WTC11 (cell line): ENCODE measurements around the gene AUP1. TPM values are rescaled to one million over a fixed set of nuclear protein-coding genes. Genes with fewer than 3 reads are reported as not detected.

Source experiments
- ATAC-seq: fragments of 200-7000 bp; cut with Tn5 transposase; 2 replicates; pipeline ENCODE4 v1.10.0; 2021; ENCODE audit warnings: mild to moderate bottlenecking, moderate library complexity
- CTCF ChIA-PET: fragments of 300-600 bp; sonication (Branson Sonifier 250); formaldehyde crosslinking; loops from one replicate; lab custom pipeline; 2021; ENCODE audit warnings: antibody characterized with exemption; lab: Charles Lee
- POLR2A ChIA-PET: fragments of 350-600 bp; sonication (Branson Sonifier 250); formaldehyde crosslinking; loops from one replicate; lab custom pipeline; 2021; ENCODE audit warnings: antibody characterized with exemption; lab: Charles Lee
- DNase-seq: peaks from one replicate; pipeline ENCODE4 v3.0.0; 2021; ENCODE audit warnings: low spot score
- H3K27ac Mint-ChIP-seq: 2 replicates; pipeline ENCODE4 v1.8.0; 2021; ENCODE audit warnings: mixed read lengths
- H3K27me3 Mint-ChIP-seq: 2 replicates; pipeline ENCODE4 v1.8.0; 2021; ENCODE audit warnings: low read depth, mild to moderate bottlenecking, moderate library complexity, mixed read lengths
- H3K36me3 Mint-ChIP-seq: 2 replicates; pipeline ENCODE4 v1.8.0; 2021; ENCODE audit warnings: mixed read lengths
- H3K4me1 Mint-ChIP-seq: 2 replicates; pipeline ENCODE4 v1.8.0; 2022; ENCODE audit warnings: mixed read lengths
- H3K4me3 Mint-ChIP-seq: 2 replicates; pipeline ENCODE4 v1.8.0; 2021; ENCODE audit warnings: mild to moderate bottlenecking, moderate library complexity, mixed read lengths
- H3K9me3 Mint-ChIP-seq: 2 replicates; pipeline ENCODE4 v1.8.0; 2021; ENCODE audit warnings: mixed read lengths
- MYBL2 ChIP-seq: sonication (generic); formaldehyde crosslinking; IDR thresholded peaks from 2 replicates; pipeline ENCODE4 v1.8.1; 2023; ENCODE audit warnings: mild to moderate bottlenecking, moderate library complexity, missing genetic modification reagents
- NFATC4 ChIP-seq: fragments of 250-450 bp; sonication (Bioruptor Pico); IDR thresholded peaks from 2 replicates; pipeline ENCODE4 v1.9.0; 2021; ENCODE audit warnings: mild to moderate bottlenecking
- NFYB ChIP-seq: sonication (generic); formaldehyde crosslinking; conservative IDR thresholded peaks from 2 replicates; pipeline ENCODE4 v1.8.0; 2022; ENCODE audit warnings: low read depth, missing genetic modification reagents
- PRDM15 ChIP-seq: sonication (generic); formaldehyde crosslinking; IDR thresholded peaks from 2 replicates; pipeline ENCODE4 v1.8.0; 2022; ENCODE audit warnings: missing genetic modification reagents
- PRRX2 ChIP-seq: fragments of 250-450 bp; sonication (Bioruptor Pico); IDR thresholded peaks from 2 replicates; pipeline ENCODE4 v1.8.0; 2021; ENCODE audit warnings: mild to moderate bottlenecking
- USF2 ChIP-seq: sonication (generic); formaldehyde crosslinking; IDR thresholded peaks from 2 replicates; pipeline ENCODE4 v1.8.1; 2023; ENCODE audit warnings: mild to moderate bottlenecking, missing genetic modification reagents, moderate library complexity
- ZBTB21 ChIP-seq: sonication (generic); formaldehyde crosslinking; IDR thresholded peaks from 2 replicates; pipeline ENCODE4 v1.8.1; 2023; ENCODE audit warnings: mild to moderate bottlenecking, missing genetic modification reagents, borderline replicate concordance
- ZBTB43 ChIP-seq: sonication (generic); formaldehyde crosslinking; IDR thresholded peaks from 2 replicates; pipeline ENCODE4 v1.8.1; 2023; ENCODE audit warnings: mild to moderate bottlenecking, missing genetic modification reagents
- ZNF219 ChIP-seq: sonication (generic); formaldehyde crosslinking; IDR thresholded peaks from 2 replicates; pipeline ENCODE4 v1.8.0; 2023; ENCODE audit warnings: missing genetic modification reagents, mild to moderate bottlenecking, borderline replicate concordance
- ZNF232 ChIP-seq: sonication (generic); formaldehyde crosslinking; IDR thresholded peaks from 2 replicates; pipeline ENCODE4 v1.8.0; 2022; ENCODE audit warnings: mild to moderate bottlenecking, missing genetic modification reagents
- total RNA-seq: library from RNA; stranded (reverse); gene quantifications from 3 replicates; pipeline ENCODE4 v1.2.3, GENCODE V29; 2021
- TF ChIP-seq, protein P1 (sequence below): sonication (generic); formaldehyde crosslinking; IDR thresholded peaks from 2 replicates; pipeline ENCODE4 v1.8.1; 2022; ENCODE audit warnings: mild to moderate bottlenecking, missing genetic modification reagents, moderate library complexity, borderline replicate concordance
- TF ChIP-seq, protein P2 (sequence below): sonication (generic); formaldehyde crosslinking; IDR thresholded peaks from 2 replicates; pipeline ENCODE4 v1.8.0; 2023; ENCODE audit warnings: mild to moderate bottlenecking, missing genetic modification reagents
- TF ChIP-seq, protein P3 (sequence below): sonication (generic); formaldehyde crosslinking; IDR thresholded peaks from 2 replicates; pipeline ENCODE4 v1.8.1; 2022; ENCODE audit warnings: low read depth, mild to moderate bottlenecking, moderate library complexity, missing genetic modification reagents, borderline replicate concordance

Gene AUP1
- total RNA-seq, 1 experiment from 2014 or later: 84.9 TPM

DNA sequence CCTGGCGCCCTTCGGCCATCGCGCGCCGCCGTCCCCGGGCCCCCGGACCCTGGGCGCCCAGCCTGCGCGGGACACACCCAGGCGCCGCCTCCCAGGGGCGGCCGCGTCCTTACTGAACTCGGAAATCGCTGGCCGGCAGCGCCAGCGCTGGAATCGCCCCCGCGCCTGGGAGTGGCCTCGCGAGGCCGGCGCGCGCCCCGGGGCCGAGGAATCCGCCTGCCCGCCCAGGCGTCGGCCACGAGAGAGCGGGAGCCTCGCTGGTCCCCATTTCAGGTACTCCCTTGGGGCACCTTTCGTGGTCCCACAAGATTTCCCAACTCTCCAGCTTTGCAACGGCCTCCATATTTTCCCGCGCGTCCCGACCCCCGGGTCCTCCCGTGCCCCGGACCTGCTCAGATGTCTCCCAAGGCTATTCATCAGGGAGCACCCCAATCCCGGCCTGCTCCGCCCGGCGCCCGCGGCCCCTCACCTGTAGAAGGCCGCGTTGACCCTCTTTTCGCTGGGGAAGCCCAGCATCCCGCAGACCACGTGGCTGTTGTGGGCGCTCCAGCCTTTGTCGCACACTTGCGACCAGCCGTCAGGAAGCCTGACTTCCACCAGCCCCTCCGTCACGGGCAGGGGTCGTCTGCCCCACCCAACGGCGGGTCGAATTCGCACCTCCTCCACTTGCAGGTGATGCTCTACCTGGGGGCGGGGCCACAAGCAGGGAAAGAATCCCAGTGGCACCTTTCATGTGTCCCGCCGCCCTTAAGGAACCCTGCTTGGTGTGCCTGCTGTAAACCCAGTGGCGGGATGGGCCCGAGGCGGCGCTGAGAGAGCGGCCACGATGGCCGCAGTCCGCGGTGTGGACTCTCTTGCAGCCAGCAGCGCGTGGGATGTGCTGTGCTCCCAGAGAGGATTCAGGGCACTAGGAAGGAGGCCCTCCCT is 19.7 kb upstream of the AUP1 start (continued):
- TF ChIP-seq, protein P1, sequence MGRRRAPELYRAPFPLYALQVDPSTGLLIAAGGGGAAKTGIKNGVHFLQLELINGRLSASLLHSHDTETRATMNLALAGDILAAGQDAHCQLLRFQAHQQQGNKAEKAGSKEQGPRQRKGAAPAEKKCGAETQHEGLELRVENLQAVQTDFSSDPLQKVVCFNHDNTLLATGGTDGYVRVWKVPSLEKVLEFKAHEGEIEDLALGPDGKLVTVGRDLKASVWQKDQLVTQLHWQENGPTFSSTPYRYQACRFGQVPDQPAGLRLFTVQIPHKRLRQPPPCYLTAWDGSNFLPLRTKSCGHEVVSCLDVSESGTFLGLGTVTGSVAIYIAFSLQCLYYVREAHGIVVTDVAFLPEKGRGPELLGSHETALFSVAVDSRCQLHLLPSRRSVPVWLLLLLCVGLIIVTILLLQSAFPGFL: no peak
- TF ChIP-seq PRRX2 (no peak), ZNF219 (CRISPR knock-in tag) (no peak), ZBTB21 (CRISPR knock-in tag) (peak; percentile 78), ZBTB43 (CRISPR knock-in tag) (no peak), ZNF232 (CRISPR knock-in tag) (peak; percentile 43; the same call in 1 of the 2 replicates)

DNA sequence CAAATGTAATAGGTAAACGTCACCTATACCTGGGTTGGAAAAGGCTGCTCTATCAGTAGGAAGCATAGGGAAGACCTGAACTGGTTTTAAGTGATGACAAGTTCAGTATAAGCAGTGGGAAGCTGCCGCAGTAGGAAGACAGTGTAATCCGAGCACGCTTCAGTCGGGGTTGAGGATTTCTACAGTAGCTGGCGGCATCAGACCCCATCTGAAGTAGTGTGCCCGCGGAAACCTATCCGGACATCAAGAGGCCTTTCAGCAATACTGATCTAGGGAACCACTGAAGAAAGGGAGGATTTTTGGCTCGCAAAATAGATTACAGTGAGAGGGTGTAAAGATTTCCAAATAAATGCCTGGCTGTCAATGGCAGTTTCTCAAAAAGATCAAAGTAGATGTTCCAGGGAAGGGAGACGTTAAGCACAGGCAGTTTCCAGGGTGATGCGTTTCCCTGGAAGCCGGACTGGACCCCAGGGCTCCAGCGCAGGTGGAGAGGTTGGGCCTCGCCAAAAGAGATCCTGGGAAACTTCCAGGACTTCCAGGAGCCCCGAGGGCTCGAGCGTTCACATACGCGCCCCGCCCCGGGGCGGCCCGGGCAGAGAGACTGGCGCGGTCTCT is 18.9 kb upstream of the AUP1 start:
- Mint-ChIP-seq H3K4me3 (peak overlapping the region; percentile 86), H3K27me3 (peaks cover 71% of the 10 kb centered on the region), H3K4me1 (peaks cover 30% of the 10 kb centered on the region), H3K9me3 (no peaks in the 10 kb centered on the region), H3K27ac (peak overlapping the region; percentile 30; the same call in 1 of the 2 replicates), H3K36me3 (peaks cover 2% of the 10 kb centered on the region; the same call in 1 of the 2 replicates)
- CTCF ChIA-PET: interaction anchor here (0.7 to 1.3 kb wide), 4 partner anchors 26 to 65 kb away, joined by 3 to 4 read pairs (median 3); partner anchors contain the start of gene TTC31
- POLR2A ChIA-PET: no interaction called here
- DNase-seq (no peak), ATAC-seq (peak; percentile 14; the same call in 1 of the 2 replicates)
- peak; percentile 88 for TF ChIP-seq PRDM15 (CRISPR knock-in tag)
- TF ChIP-seq, protein P2, sequence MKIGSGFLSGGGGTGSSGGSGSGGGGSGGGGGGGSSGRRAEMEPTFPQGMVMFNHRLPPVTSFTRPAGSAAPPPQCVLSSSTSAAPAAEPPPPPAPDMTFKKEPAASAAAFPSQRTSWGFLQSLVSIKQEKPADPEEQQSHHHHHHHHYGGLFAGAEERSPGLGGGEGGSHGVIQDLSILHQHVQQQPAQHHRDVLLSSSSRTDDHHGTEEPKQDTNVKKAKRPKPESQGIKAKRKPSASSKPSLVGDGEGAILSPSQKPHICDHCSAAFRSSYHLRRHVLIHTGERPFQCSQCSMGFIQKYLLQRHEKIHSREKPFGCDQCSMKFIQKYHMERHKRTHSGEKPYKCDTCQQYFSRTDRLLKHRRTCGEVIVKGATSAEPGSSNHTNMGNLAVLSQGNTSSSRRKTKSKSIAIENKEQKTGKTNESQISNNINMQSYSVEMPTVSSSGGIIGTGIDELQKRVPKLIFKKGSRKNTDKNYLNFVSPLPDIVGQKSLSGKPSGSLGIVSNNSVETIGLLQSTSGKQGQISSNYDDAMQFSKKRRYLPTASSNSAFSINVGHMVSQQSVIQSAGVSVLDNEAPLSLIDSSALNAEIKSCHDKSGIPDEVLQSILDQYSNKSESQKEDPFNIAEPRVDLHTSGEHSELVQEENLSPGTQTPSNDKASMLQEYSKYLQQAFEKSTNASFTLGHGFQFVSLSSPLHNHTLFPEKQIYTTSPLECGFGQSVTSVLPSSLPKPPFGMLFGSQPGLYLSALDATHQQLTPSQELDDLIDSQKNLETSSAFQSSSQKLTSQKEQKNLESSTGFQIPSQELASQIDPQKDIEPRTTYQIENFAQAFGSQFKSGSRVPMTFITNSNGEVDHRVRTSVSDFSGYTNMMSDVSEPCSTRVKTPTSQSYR: no peak

DNA sequence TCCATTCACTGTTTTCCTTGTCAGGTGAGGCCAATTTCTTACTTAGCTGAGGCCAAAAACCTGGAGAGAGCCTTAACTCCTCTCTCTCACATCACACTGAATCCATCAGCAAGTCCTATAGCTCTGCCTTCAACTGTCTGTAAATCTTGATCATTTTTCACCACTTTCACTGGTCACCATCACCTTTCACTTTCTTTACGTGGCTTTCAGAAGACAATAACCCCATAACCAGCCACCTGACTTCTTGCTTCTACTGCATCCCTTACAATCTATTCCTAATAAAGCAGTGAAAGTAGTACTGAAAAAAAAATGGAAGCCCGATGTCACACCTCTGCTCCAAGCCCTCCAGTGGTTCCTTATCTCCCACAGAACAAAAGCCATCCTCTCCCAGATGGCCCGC is 16.5 kb upstream of the AUP1 start:
- H3K4me3 Mint-ChIP-seq: no peak overlapping the region
- no peaks in the 10 kb centered on the region for H3K9me3 Mint-ChIP-seq
- peaks cover 19% of the 10 kb centered on the region for H3K4me1 Mint-ChIP-seq
- H3K27ac Mint-ChIP-seq: no peak overlapping the region
- H3K27me3 Mint-ChIP-seq: peaks cover 50% of the 10 kb centered on the region
- ATAC-seq: no peak
- POLR2A ChIA-PET: no interaction called here
- CTCF ChIA-PET: no interaction called here
- peaks cover 2% of the 10 kb centered on the region; the same call in 1 of the 2 replicates for H3K36me3 Mint-ChIP-seq
- no peak for DNase-seq
- no peak for TF ChIP-seq NFATC4 (CRISPR knock-in tag)
- no peak for TF ChIP-seq MYBL2 (CRISPR knock-in tag)
- no peak for TF ChIP-seq NFYB (CRISPR knock-in tag)
- no peak for TF ChIP-seq USF2 (CRISPR knock-in tag)
- TF ChIP-seq, protein P3, sequence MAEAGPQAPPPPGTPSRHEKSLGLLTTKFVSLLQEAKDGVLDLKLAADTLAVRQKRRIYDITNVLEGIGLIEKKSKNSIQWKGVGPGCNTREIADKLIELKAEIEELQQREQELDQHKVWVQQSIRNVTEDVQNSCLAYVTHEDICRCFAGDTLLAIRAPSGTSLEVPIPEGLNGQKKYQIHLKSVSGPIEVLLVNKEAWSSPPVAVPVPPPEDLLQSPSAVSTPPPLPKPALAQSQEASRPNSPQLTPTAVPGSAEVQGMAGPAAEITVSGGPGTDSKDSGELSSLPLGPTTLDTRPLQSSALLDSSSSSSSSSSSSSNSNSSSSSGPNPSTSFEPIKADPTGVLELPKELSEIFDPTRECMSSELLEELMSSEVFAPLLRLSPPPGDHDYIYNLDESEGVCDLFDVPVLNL (CRISPR knock-in tag): no peak
